Measurements from ENCODE around the gene PJA1.

The PJA1 gene

GRCh38 chrX:69165087-69165651, at the start of gene PJA1:
PJA1 (minus strand) TSS chrX:69165453; CDS start chrX:69163073, 2,380 bp downstream.
- peak; percentile 49 to 63 for DNase-seq (ENCODE audit: low read depth in 2 of 2)

- no peak for DNase-seq (ENCODE audit: low read depth in 2 of 2)
Measured at GRCh38 chrX:69214463-69214862, 49.2 kb upstream of the PJA1 start.

- no peak for DNase-seq (ENCODE audit: low read depth in 2 of 2)
Measured at GRCh38 chrX:69211701-69212100, 46.4 kb upstream of the PJA1 start.

- no peak for DNase-seq (ENCODE audit: low read depth in 2 of 2)
Measured at GRCh38 chrX:69210581-69210980, 45.3 kb upstream of the PJA1 start.

- DNase-seq (ENCODE audit: low read depth in 2 of 2), result no peak
Measured at GRCh38 chrX:69207216-69207615, 42.0 kb upstream of the PJA1 start.

GRCh38 chrX:69203638-69204037, 38.4 kb upstream of the PJA1 start:
- no peak for DNase-seq (ENCODE audit: low read depth in 2 of 2)

- DNase-seq (ENCODE audit: low read depth in 2 of 2), result no peak
Measured at GRCh38 chrX:69197690-69198089, 32.4 kb upstream of the PJA1 start.

GRCh38 chrX:69196666-69197065, 31.4 kb upstream of the PJA1 start:
- DNase-seq (ENCODE audit: low read depth in 2 of 2), result no peak

- DNase-seq (ENCODE audit: low read depth in 2 of 2), result no peak
Measured at GRCh38 chrX:69195810-69196209, 30.6 kb upstream of the PJA1 start.

- no peak for DNase-seq (ENCODE audit: low read depth in 2 of 2)
Measured at GRCh38 chrX:69195192-69195591, 29.9 kb upstream of the PJA1 start.

GRCh38 chrX:69192603-69193002, 27.4 kb upstream of the PJA1 start:
- no peak for DNase-seq (ENCODE audit: low read depth in 2 of 2)

- DNase-seq (ENCODE audit: low read depth in 2 of 2), result no peak
Measured at GRCh38 chrX:69189576-69190371, 24.5 kb upstream of the PJA1 start.

GRCh38 chrX:69186651-69187050, 21.4 kb upstream of the PJA1 start:
- no peak for DNase-seq (ENCODE audit: low read depth in 2 of 2)

- DNase-seq (ENCODE audit: low read depth in 2 of 2), result no peak
Measured at GRCh38 chrX:69185886-69186285, 20.6 kb upstream of the PJA1 start.

GRCh38 chrX:69185141-69185540, 19.9 kb upstream of the PJA1 start:
- DNase-seq (ENCODE audit: low read depth in 2 of 2), result no peak

GRCh38 chrX:69182818-69183380, 17.6 kb upstream of the PJA1 start:
- DNase-seq (ENCODE audit: low read depth in 2 of 2), result no peak

- DNase-seq (ENCODE audit: low read depth in 2 of 2), result no peak
Measured at GRCh38 chrX:69179380-69179911, 14.2 kb upstream of the PJA1 start.

GRCh38 chrX:69178592-69178991, 13.3 kb upstream of the PJA1 start:
- no peak for DNase-seq (ENCODE audit: low read depth in 2 of 2)

GRCh38 chrX:69177511-69178162, 12.4 kb upstream of the PJA1 start:
- DNase-seq (ENCODE audit: low read depth in 2 of 2), result no peak

- DNase-seq (ENCODE audit: low read depth in 2 of 2), result no peak
Measured at GRCh38 chrX:69176053-69176452, 10.8 kb upstream of the PJA1 start.

GRCh38 chrX:69173906-69174305, 8.7 kb upstream of the PJA1 start:
- DNase-seq (ENCODE audit: low read depth in 2 of 2), result no peak

GRCh38 chrX:69172937-69173336, 7.7 kb upstream of the PJA1 start:
- DNase-seq (ENCODE audit: low read depth in 2 of 2), result no peak

Data from stimulated activated CD4-positive, alpha-beta T cell treated with anti-CD3 and anti-CD28 coated beads, Interleukin-4, amount 100 ng/mL, for 48 hours (primary cell).